ENCODE data around the gene PKMYT1. TPM values are rescaled to one million over a fixed set of nuclear protein-coding genes. Genes with fewer than 3 reads are reported as not detected.

The PKMYT1 gene
- total and polyA plus RNA-seq, 9 of the 15 experiments (the other 6 are each of a cell fraction or from before 2014, with no cell fraction given) = 8.7 to 201 (median 37.8) TPM

GRCh38 chr16:2969545-2970521 is 10.4 kb downstream of the PKMYT1 start (continued):
- TF ChIP-seq THRA (IDR thresholded peaks at IDR 0.05) = no peak
- peak; percentile 39; the same call in 1 of the 2 replicates for TF ChIP-seq NR2C2 (CRISPR knock-in tag; IDR thresholded peaks at IDR 0.05)
- no peak for TF ChIP-seq NR2C2 (tag; IDR thresholded peaks at IDR 0.05)
- no peak for TF ChIP-seq ZNF778 (CRISPR knock-in tag; IDR thresholded peaks at IDR 0.05)
- 0 out of 2 replicates have a peak, but pooled peaks have one; percentile 27 for TF ChIP-seq NBN (IDR thresholded peaks at IDR 0.05; ENCODE audit: low read depth)
- no peak for TF ChIP-seq MED1 (CRISPR knock-in tag; IDR thresholded peaks at IDR 0.05; ENCODE audit: borderline replicate concordance)
- peak; percentile 51 for TF ChIP-seq POLR2AphosphoS5 (IDR thresholded peaks at IDR 0.05; ENCODE audit: control insufficient read depth, insufficient read depth, low read depth, low read length)
- TF ChIP-seq U2AF2 (optimal IDR thresholded peaks at IDR 0.05; ENCODE audit: low read depth, low read length) = no peak
- TF ChIP-seq NCOA4 (IDR thresholded peaks at IDR 0.05; ENCODE audit: partially characterized antibody) = no peak
- TF ChIP-seq, protein P1, sequence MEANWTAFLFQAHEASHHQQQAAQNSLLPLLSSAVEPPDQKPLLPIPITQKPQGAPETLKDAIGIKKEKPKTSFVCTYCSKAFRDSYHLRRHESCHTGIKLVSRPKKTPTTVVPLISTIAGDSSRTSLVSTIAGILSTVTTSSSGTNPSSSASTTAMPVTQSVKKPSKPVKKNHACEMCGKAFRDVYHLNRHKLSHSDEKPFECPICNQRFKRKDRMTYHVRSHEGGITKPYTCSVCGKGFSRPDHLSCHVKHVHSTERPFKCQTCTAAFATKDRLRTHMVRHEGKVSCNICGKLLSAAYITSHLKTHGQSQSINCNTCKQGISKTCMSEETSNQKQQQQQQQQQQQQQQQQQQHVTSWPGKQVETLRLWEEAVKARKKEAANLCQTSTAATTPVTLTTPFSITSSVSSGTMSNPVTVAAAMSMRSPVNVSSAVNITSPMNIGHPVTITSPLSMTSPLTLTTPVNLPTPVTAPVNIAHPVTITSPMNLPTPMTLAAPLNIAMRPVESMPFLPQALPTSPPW (CRISPR knock-in tag; IDR thresholded peaks at IDR 0.05) = peak; percentile 93
- 0 out of 2 replicates have a peak, but pooled peaks have one; percentile 46 for TF ChIP-seq ZNF583 (CRISPR knock-in tag; IDR thresholded peaks at IDR 0.05)
- TF ChIP-seq, protein P2, sequence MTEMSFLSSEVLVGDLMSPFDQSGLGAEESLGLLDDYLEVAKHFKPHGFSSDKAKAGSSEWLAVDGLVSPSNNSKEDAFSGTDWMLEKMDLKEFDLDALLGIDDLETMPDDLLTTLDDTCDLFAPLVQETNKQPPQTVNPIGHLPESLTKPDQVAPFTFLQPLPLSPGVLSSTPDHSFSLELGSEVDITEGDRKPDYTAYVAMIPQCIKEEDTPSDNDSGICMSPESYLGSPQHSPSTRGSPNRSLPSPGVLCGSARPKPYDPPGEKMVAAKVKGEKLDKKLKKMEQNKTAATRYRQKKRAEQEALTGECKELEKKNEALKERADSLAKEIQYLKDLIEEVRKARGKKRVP (CRISPR knock-in tag; IDR thresholded peaks at IDR 0.05) = 0 out of 2 replicates have a peak, but pooled peaks have one; percentile 19
- TF ChIP-seq JUN (IDR thresholded peaks at IDR 0.05; ENCODE audit: borderline replicate concordance, low read depth, low read length) = no peak
- no peak for TF ChIP-seq JUN (CRISPR knock-in tag; IDR thresholded peaks at IDR 0.05; ENCODE audit: borderline replicate concordance)
- no peak for TF ChIP-seq ZNF785 (CRISPR knock-in tag; IDR thresholded peaks at IDR 0.05)
- TF ChIP-seq, protein P3, sequence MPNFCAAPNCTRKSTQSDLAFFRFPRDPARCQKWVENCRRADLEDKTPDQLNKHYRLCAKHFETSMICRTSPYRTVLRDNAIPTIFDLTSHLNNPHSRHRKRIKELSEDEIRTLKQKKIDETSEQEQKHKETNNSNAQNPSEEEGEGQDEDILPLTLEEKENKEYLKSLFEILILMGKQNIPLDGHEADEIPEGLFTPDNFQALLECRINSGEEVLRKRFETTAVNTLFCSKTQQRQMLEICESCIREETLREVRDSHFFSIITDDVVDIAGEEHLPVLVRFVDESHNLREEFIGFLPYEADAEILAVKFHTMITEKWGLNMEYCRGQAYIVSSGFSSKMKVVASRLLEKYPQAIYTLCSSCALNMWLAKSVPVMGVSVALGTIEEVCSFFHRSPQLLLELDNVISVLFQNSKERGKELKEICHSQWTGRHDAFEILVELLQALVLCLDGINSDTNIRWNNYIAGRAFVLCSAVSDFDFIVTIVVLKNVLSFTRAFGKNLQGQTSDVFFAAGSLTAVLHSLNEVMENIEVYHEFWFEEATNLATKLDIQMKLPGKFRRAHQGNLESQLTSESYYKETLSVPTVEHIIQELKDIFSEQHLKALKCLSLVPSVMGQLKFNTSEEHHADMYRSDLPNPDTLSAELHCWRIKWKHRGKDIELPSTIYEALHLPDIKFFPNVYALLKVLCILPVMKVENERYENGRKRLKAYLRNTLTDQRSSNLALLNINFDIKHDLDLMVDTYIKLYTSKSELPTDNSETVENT (CRISPR knock-in tag; IDR thresholded peaks at IDR 0.05) = peak; percentile 12; the same call in 1 of the 2 replicates
- TF ChIP-seq ETV1 (tag; conservative IDR thresholded peaks at IDR 0.05; ENCODE audit: low read depth) = 0 out of 2 replicates have a peak, but pooled peaks have one; percentile 37
- no peak for TF ChIP-seq ESRRB (CRISPR knock-in tag; IDR thresholded peaks at IDR 0.05; ENCODE audit: borderline replicate concordance)
- TF ChIP-seq ZC3H8 (IDR thresholded peaks at IDR 0.05) = no peak
- TF ChIP-seq SMARCA4 (IDR thresholded peaks at IDR 0.05) = no peak
- TF ChIP-seq SLC30A9 (CRISPR knock-in tag; IDR thresholded peaks at IDR 0.05) = no peak
- TF ChIP-seq NFIC (IDR thresholded peaks at IDR 0.05) = 0 out of 2 replicates have a peak, but pooled peaks have one; percentile 4
